Hepatocyte (in vitro differentiated cells): Measurements from ENCODE around the gene MPND. TPM values are rescaled to one million over a fixed set of nuclear protein-coding genes. Genes with fewer than 3 reads are reported as not detected.

Experiments
- DNase-seq: peaks from one replicate; pipeline ENCODE4 v3.0.0-alpha.2; 2016; ENCODE audit warnings: low spot score
- H2AFZ ChIP-seq: fragments of 200-600 bp; sonication (generic); 2 replicates; pipeline ENCODE4 v1.6.0; 2016; ENCODE audit warnings: antibody characterized with exemption, mild to moderate bottlenecking
- H3K27ac ChIP-seq: fragments of 200-600 bp; sonication (generic); 2 replicates; pipeline ENCODE4 v1.5.1; 2016; ENCODE audit warnings: mild to moderate bottlenecking
- H3K27me3 ChIP-seq: fragments of 200-600 bp; sonication (generic); 2 replicates; pipeline ENCODE4 v1.6.1; 2016
- H3K36me3 ChIP-seq: fragments of 200-600 bp; sonication (generic); replicated peaks from 2 replicates; pipeline ENCODE4 v1.5.1; 2016; ENCODE audit warnings: low read depth; ENCODE audit not compliant: insufficient read depth
- H3K4me1 ChIP-seq: fragments of 200-600 bp; sonication (generic); 2 replicates; pipeline ENCODE4 v1.5.1; 2016; ENCODE audit warnings: mild to moderate bottlenecking, moderate library complexity; ENCODE audit not compliant: insufficient read depth
- H3K4me2 ChIP-seq: fragments of 200-600 bp; sonication (generic); 2 replicates; pipeline ENCODE4 v1.6.0; 2016
- H3K4me3 ChIP-seq: fragments of 200-600 bp; sonication (generic); 2 replicates; pipeline ENCODE4 v1.5.1; 2016; ENCODE audit warnings: mild to moderate bottlenecking
- H3K79me2 ChIP-seq: fragments of 200-600 bp; sonication (generic); 2 replicates; pipeline ENCODE4 v1.6.0; 2017; ENCODE audit warnings: mild to moderate bottlenecking
- H3K9me2 ChIP-seq: fragments of 200-600 bp; sonication (generic); replicated peaks from 2 replicates; pipeline ENCODE4 v1.6.0; 2017; ENCODE audit warnings: mild to moderate bottlenecking; ENCODE audit not compliant: insufficient read depth
- H3K9me3 ChIP-seq: fragments of 200-600 bp; sonication (generic); 2 replicates; pipeline ENCODE4 v1.5.1; 2016; ENCODE audit warnings: low read depth, mild to moderate bottlenecking
- H4K20me1 ChIP-seq: fragments of 200-600 bp; sonication (generic); 2 replicates; pipeline ENCODE4 v1.6.0; 2016; ENCODE audit warnings: mild to moderate bottlenecking; ENCODE audit not compliant: insufficient read depth, poor library complexity, severe bottlenecking
- EZH2 ChIP-seq: fragments of 200-600 bp; sonication (generic); IDR thresholded peaks from 2 replicates; pipeline ENCODE4 v1.6.1; 2016; ENCODE audit warnings: antibody characterized with exemption, mild to moderate bottlenecking, borderline replicate concordance
- EZH2phosphoT487 ChIP-seq: fragments of 200-600 bp; sonication (generic); IDR thresholded peaks from one replicate; pipeline ENCODE4 v1.6.1; 2018; ENCODE audit warnings: antibody characterized with exemption, mild to moderate bottlenecking, low read depth, moderate library complexity; ENCODE audit not compliant: unreplicated experiment, severe bottlenecking
- WGBS: methylation state at CpG from one replicate; pipeline ENCODE4 v1.1.6; 2016; ENCODE audit warnings: low lambda C conversion rate; ENCODE audit errors: missing lambda C conversion rate; 5-methylcytosine and 5-hydroxymethylcytosine counted together
- polyA plus RNA-seq: library from polyadenylated mRNA; unstranded; fragments of >200 nt; fragmentation: Nextera tagmentation; extraction: Ambion mirVana; gene quantifications from 2 replicates; pipeline ENCODE4 v1.2.1, GENCODE V29; 2016
- total RNA-seq: library from RNA; depleted of rRNA; stranded (reverse); fragments of >200 nt; gene quantifications from 2 replicates; pipeline ENCODE4 v1.2.3, GENCODE V29; 2014
- TF ChIP-seq, protein P1 (sequence below): fragments of 200-600 bp; sonication (generic); IDR thresholded peaks from 2 replicates; pipeline ENCODE4 v1.5.1; 2016; ENCODE audit warnings: antibody characterized with exemption, mild to moderate bottlenecking; ENCODE audit not compliant: poor library complexity

MPND gene
- total and polyA plus RNA-seq, 2 experiments from 2014 or later, result 16.6 to 21.9 TPM

DNA sequence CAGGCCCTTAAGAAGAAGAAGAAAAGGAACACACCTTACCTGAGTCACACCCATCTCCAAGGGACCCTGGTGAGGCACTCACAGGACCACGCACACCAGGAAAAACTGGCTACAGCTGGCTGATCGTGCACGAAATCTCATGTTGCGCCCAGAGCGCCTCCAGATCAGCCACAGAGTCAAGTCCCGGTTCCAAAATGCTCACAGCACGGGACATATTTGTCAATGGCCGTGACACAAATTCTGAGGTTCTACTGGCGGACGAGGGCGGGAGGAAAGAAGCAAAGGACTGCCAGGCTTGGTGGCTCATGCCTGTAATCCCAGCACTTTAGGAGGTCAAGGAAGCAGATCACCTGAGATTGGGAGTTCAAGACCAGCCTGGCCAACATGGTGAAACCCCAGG is 35.5 kb downstream of the MPND start:
- TF ChIP-seq, protein P1, sequence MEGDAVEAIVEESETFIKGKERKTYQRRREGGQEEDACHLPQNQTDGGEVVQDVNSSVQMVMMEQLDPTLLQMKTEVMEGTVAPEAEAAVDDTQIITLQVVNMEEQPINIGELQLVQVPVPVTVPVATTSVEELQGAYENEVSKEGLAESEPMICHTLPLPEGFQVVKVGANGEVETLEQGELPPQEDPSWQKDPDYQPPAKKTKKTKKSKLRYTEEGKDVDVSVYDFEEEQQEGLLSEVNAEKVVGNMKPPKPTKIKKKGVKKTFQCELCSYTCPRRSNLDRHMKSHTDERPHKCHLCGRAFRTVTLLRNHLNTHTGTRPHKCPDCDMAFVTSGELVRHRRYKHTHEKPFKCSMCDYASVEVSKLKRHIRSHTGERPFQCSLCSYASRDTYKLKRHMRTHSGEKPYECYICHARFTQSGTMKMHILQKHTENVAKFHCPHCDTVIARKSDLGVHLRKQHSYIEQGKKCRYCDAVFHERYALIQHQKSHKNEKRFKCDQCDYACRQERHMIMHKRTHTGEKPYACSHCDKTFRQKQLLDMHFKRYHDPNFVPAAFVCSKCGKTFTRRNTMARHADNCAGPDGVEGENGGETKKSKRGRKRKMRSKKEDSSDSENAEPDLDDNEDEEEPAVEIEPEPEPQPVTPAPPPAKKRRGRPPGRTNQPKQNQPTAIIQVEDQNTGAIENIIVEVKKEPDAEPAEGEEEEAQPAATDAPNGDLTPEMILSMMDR, result no peak
- Histone ChIP-seq H3K27me3 (no peaks in the 10 kb centered on the region), H3K79me2 (peaks cover 81% of the 10 kb centered on the region), H2AFZ (no peak overlapping the region), H3K4me1 (peaks cover 35% of the 10 kb centered on the region), H3K9me2 (no peaks in the 10 kb centered on the region), H3K27ac (no peak overlapping the region), H4K20me1 (peaks cover 51% of the 10 kb centered on the region), H3K36me3 (no peaks in the 10 kb centered on the region), H3K4me3 (no peak overlapping the region), H3K9me3 (no peaks in the 10 kb centered on the region), H3K4me2 (no peak overlapping the region)
- 99% methylated on average over 11 of the region's 11 CpGs for WGBS
- DNase-seq, result no peak

DNA sequence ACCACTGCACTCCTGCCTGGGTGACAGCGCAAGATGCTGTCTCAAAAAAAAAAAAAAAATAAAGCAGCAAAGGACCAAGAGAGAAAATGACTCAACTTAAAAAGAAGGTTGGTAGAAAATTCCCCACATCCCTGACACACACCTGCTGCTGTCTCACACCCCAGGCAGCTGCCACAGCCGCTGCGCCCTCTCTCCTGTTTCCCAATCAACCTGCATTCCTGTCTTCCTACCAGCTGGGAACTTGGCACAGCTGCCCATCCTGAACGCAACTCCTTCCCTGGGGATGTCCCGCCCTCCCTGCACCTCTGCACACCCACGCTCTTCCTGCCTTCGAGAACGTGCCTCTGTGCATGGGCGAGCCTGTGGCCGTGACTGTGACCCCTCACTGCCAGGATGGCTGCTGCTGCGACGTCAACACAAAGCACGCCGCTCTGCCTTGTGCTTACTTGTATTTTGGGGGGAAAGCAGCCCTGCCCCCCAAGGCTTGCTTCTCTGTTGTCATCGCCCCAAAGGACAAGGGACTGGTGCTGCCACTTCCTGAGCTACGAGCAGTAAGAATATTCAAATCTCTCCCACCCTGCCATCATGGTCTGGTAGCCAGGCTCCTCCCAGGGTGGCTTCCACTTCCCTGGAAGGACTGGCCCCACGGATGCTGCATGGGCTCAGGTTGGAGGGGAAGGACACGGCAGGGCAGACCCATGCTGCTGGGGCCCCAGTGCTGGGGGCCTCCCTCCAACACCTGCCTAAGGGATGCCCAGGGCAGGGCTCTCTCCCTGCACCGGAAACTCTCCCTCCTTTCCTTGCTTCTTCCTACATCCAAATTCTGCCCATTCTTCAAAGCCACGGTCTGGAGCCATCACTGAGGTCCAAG is 36.3 kb downstream of the MPND start:
- peaks cover 52% of the 10 kb centered on the region for H4K20me1 ChIP-seq
- no peak for TF ChIP-seq EZH2
- TF ChIP-seq, protein P1, result no peak
- no peaks in the 10 kb centered on the region for H3K27me3 ChIP-seq
- H3K4me2 ChIP-seq, result no peak overlapping the region
- H3K36me3 ChIP-seq, result no peaks in the 10 kb centered on the region
- DNase-seq, result no peak
- H3K9me3 ChIP-seq, result no peaks in the 10 kb centered on the region
- peaks cover 27% of the 10 kb centered on the region for H3K4me1 ChIP-seq
- H3K79me2 ChIP-seq, result peaks cover 84% of the 10 kb centered on the region
- H2AFZ ChIP-seq, result no peak overlapping the region
- H3K27ac ChIP-seq, result no peak overlapping the region
- H3K4me3 ChIP-seq, result no peak overlapping the region
- H3K9me2 ChIP-seq, result no peaks in the 10 kb centered on the region
- WGBS, result 91% methylated on average over 19 of the region's 20 CpGs

DNA sequence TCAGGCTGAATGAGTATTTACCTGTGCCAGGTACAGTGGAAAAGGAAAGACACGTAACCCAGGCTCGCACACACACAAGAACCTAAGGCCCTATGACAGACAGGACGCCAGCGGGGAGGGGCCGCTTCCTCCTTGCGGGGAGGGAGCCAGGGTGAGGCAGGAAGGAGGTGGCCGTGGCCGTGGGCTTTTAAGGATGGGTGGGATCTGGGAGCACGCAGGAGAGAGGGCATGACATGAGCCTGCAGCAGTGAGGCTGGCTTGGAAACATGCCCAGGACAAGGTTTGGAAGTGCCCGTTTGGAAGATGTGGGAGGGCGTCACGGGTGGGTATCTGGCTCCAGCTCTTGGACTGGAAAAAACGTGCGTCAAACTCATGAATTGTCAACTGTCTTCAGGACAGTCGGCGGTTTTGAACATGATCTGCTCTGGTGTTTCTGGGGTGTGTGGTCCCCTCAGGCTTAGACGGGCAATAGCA is 36.9 kb downstream of the MPND start:
- 79% methylated on average over 17 of the region's 17 CpGs for WGBS
- H4K20me1 ChIP-seq, result peaks cover 49% of the 10 kb centered on the region
- H3K9me2 ChIP-seq, result no peaks in the 10 kb centered on the region
- H3K36me3 ChIP-seq, result no peaks in the 10 kb centered on the region
- H3K4me3 ChIP-seq, result no peak overlapping the region
- TF ChIP-seq EZH2 (no peak), EZH2phosphoT487 (no peak)
- TF ChIP-seq, protein P1, result no peak
- no peak overlapping the region for H3K27ac ChIP-seq
- DNase-seq, result no peak
- no peaks in the 10 kb centered on the region for H3K9me3 ChIP-seq
- no peak overlapping the region for H3K4me2 ChIP-seq
- peaks cover 84% of the 10 kb centered on the region for H3K79me2 ChIP-seq
- H3K27me3 ChIP-seq, result no peaks in the 10 kb centered on the region
- H3K4me1 ChIP-seq, result peaks cover 21% of the 10 kb centered on the region
- no peak overlapping the region for H2AFZ ChIP-seq
